GM12878 (cell line): Measurements from ENCODE around the gene TMEM212. TPM values are rescaled to one million over a fixed set of nuclear protein-coding genes. Genes with fewer than 3 reads are reported as not detected.

ENCODE experiments used
- BCL11A ChIP-seq: IDR thresholded peaks from 2 replicates; pipeline ENCODE4 v1.6.1; 2011; ENCODE audit warnings: low read depth, low read length
- DPF2 ChIP-seq: fragments of 450-650 bp; IDR thresholded peaks from 2 replicates; pipeline ENCODE4 v1.6.1; 2017; ENCODE audit warnings: mild to moderate bottlenecking
- EZH2 ChIP-seq: IDR thresholded peaks from 2 replicates; pipeline ENCODE4 v1.6.1; 2012; ENCODE audit warnings: low read depth, mild to moderate bottlenecking, control low read depth, inconsistent platforms, low read length, borderline replicate concordance; ENCODE audit not compliant: control insufficient read depth
- MTA3 ChIP-seq: IDR thresholded peaks from 2 replicates; pipeline ENCODE4 v1.6.1; 2012; ENCODE audit warnings: low read length, inconsistent platforms, borderline replicate concordance
- RAD51 ChIP-seq: fragments of 450-650 bp; IDR thresholded peaks from 2 replicates; pipeline ENCODE4 v1.6.1; 2016; ENCODE audit warnings: moderate library complexity, mild to moderate bottlenecking, inconsistent platforms
- polyA plus RNA-seq, 11 experiments: library from polyadenylated mRNA; depleted of rRNA in 4 of 11; unstranded in 6 of 11; stranded (reverse) in 5 of 11; fragments of >200 nt; fragmentation: Nextera tagmentation in 4 of 11; fragmentation: Illumina TruSeq in 1 of 11; extraction: Ambion mirVana in 4 of 11; extraction: Trizol in 1 of 11; gene quantifications; 1 replicate in 1 of 11; 2 replicates in 10 of 11; pipeline versions ENCODE4 v1.2.1 to v1.2.3, GENCODE V29; 2011 to 2016; ENCODE audit warnings: inconsistent platforms in 2 of 11, missing spikeins in 2 of 11, low read depth in 1 of 11
- total RNA-seq, 4 experiments: library from RNA; depleted of rRNA in 3 of 4; stranded (reverse); fragments of >200 nt in 3 of 4; fragmentation: Illumina TruSeq in 1 of 4; extraction: Trizol in 1 of 4; gene quantifications; 2 replicates each; pipeline versions ENCODE4 v1.2.1 to v1.2.3, GENCODE V29; 2013 to 2021
- TF ChIP-seq, protein P1 (sequence below): IDR thresholded peaks from 2 replicates; pipeline ENCODE4 v1.6.1; 2012; ENCODE audit warnings: low read length, inconsistent platforms
- TF ChIP-seq, protein P2 (sequence below): fragments of 450-650 bp; IDR thresholded peaks from 2 replicates; pipeline ENCODE4 v1.6.1; 2017; ENCODE audit warnings: mild to moderate bottlenecking, low read depth, inconsistent platforms; ENCODE audit not compliant: poor library complexity, severe bottlenecking
- TF ChIP-seq, protein P3 (sequence below): IDR thresholded peaks from 2 replicates; pipeline ENCODE4 v1.6.1; 2011; ENCODE audit warnings: low read depth, low read length, improper control_type of control experiment, borderline replicate concordance

The TMEM212 gene
- total and polyA plus RNA-seq, 10 of the 15 experiments (the other 5 are each of a cell fraction or from before 2014, with no cell fraction given), result not detected

DNA sequence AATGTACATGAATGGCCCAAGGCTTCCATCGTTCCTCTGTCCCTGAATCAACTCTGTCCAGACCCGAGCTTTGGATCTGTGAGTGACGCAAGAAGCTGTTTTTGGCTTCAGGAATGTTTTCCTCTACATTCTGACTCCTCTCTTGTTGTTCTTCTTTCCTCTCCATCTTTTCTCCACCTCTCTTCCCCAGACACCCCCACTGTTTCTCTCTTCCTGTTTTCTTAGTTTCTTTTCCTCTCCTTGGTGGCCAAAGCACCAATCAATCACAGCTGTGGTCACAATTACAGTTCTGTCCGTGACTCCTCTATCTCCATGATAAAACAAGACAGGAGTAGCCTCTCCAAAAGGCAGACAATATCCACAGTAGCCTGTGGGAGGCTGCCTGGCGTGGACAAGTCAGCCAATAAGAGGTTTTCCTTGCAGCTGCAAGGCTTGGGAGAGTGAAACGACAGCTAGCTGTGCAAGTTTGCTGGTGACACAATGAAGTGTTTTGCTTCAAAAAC lies 4.9 kb upstream of the TMEM212 start (continued):
- TF ChIP-seq, protein P1, sequence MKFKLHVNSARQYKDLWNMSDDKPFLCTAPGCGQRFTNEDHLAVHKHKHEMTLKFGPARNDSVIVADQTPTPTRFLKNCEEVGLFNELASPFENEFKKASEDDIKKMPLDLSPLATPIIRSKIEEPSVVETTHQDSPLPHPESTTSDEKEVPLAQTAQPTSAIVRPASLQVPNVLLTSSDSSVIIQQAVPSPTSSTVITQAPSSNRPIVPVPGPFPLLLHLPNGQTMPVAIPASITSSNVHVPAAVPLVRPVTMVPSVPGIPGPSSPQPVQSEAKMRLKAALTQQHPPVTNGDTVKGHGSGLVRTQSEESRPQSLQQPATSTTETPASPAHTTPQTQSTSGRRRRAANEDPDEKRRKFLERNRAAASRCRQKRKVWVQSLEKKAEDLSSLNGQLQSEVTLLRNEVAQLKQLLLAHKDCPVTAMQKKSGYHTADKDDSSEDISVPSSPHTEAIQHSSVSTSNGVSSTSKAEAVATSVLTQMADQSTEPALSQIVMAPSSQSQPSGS, result no peak
- TF ChIP-seq DPF2, result peak; percentile 71
- TF ChIP-seq RAD51, result no peak
- TF ChIP-seq, protein P2, sequence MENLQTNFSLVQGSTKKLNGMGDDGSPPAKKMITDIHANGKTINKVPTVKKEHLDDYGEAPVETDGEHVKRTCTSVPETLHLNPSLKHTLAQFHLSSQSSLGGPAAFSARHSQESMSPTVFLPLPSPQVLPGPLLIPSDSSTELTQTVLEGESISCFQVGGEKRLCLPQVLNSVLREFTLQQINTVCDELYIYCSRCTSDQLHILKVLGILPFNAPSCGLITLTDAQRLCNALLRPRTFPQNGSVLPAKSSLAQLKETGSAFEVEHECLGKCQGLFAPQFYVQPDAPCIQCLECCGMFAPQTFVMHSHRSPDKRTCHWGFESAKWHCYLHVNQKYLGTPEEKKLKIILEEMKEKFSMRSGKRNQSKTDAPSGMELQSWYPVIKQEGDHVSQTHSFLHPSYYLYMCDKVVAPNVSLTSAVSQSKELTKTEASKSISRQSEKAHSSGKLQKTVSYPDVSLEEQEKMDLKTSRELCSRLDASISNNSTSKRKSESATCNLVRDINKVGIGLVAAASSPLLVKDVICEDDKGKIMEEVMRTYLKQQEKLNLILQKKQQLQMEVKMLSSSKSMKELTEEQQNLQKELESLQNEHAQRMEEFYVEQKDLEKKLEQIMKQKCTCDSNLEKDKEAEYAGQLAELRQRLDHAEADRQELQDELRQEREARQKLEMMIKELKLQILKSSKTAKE, result no peak
- TF ChIP-seq BCL11A, result peak; percentile 57; the same call in 1 of the 2 replicates
- TF ChIP-seq, protein P3, sequence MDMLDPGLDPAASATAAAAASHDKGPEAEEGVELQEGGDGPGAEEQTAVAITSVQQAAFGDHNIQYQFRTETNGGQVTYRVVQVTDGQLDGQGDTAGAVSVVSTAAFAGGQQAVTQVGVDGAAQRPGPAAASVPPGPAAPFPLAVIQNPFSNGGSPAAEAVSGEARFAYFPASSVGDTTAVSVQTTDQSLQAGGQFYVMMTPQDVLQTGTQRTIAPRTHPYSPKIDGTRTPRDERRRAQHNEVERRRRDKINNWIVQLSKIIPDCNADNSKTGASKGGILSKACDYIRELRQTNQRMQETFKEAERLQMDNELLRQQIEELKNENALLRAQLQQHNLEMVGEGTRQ, result no peak
- no peak for TF ChIP-seq EZH2
- TF ChIP-seq MTA3, result no peak
